Astrocyte (in vitro differentiated cells and primary cell): ENCODE results near the gene SLC39A9. TPM values are rescaled to one million over a fixed set of nuclear protein-coding genes. Genes with fewer than 3 reads are reported as not detected.

ENCODE experiments used
- DNase-seq: peaks from one replicate; pipeline ENCODE4 v3.0.0-alpha.2; 2010; ENCODE audit warnings: low read depth
- FAIRE-seq: peaks from 2 replicates; lab custom pipeline; 2011; peaks lifted over from hg19 to GRCh38; lab: Jason Lieb, UNC
- H2AFZ ChIP-seq: 2 replicates; pipeline ENCODE4 v1.6.0; 2012; ENCODE audit warnings: low read depth, low read length, inconsistent platforms
- H3K27ac ChIP-seq: 2 replicates; pipeline ENCODE4 v1.5.1; 2011; ENCODE audit warnings: low read depth, low read length, inconsistent platforms
- H3K27me3 ChIP-seq: 2 replicates; pipeline ENCODE4 v1.6.0; 2011; ENCODE audit warnings: low read length, inconsistent platforms; ENCODE audit not compliant: insufficient read depth
- H3K36me3 ChIP-seq: 2 replicates; pipeline ENCODE4 v1.5.1; 2011; ENCODE audit warnings: low read length, inconsistent platforms; ENCODE audit not compliant: insufficient read depth
- H3K4me1 ChIP-seq: 2 replicates; pipeline ENCODE4 v1.5.1; 2011; ENCODE audit warnings: low read length, inconsistent platforms; ENCODE audit not compliant: insufficient read depth
- H3K4me2 ChIP-seq: 2 replicates; pipeline ENCODE4 v1.6.0; 2012; ENCODE audit warnings: low read length, inconsistent platforms
- H3K4me3 ChIP-seq: 2 replicates; pipeline ENCODE4 v1.5.1; 2011; ENCODE audit warnings: low read depth, mild to moderate bottlenecking, low read length, inconsistent platforms; ENCODE audit not compliant: insufficient read depth
- H3K79me2 ChIP-seq: 2 replicates; pipeline ENCODE4 v1.6.0; 2012; ENCODE audit warnings: mild to moderate bottlenecking, low read length, inconsistent platforms; ENCODE audit not compliant: insufficient read depth
- H3K9ac ChIP-seq: 2 replicates; pipeline ENCODE4 v1.6.0; 2012; ENCODE audit warnings: mild to moderate bottlenecking, low read length, inconsistent platforms
- H3K9me3 ChIP-seq: 2 replicates; pipeline ENCODE4 v1.5.1; 2012; ENCODE audit warnings: low read depth, mild to moderate bottlenecking, low read length, inconsistent platforms; ENCODE audit not compliant: insufficient read depth
- H4K20me1 ChIP-seq: 2 replicates; pipeline ENCODE4 v1.6.0; 2012; ENCODE audit warnings: low read length, inconsistent platforms; ENCODE audit not compliant: insufficient read depth
- H3K27ac Mint-ChIP-seq: one replicate; pipeline ENCODE4 v1.8.0; 2021; ENCODE audit warnings: mild to moderate bottlenecking, mixed read lengths; ENCODE audit not compliant: unreplicated experiment
- H3K27me3 Mint-ChIP-seq: one replicate; pipeline ENCODE4 v1.8.0; 2021; ENCODE audit warnings: low read depth, mixed read lengths; ENCODE audit not compliant: unreplicated experiment
- H3K36me3 Mint-ChIP-seq: one replicate; pipeline ENCODE4 v1.8.0; 2021; ENCODE audit warnings: low read depth, mixed read lengths; ENCODE audit not compliant: unreplicated experiment
- H3K4me1 Mint-ChIP-seq: one replicate; pipeline ENCODE4 v1.8.0; 2021; ENCODE audit warnings: low read depth, mixed read lengths; ENCODE audit not compliant: unreplicated experiment
- H3K4me3 Mint-ChIP-seq: one replicate; pipeline ENCODE4 v1.8.0; 2021; ENCODE audit warnings: mild to moderate bottlenecking, moderate library complexity, mixed read lengths; ENCODE audit not compliant: unreplicated experiment
- H3K9me3 Mint-ChIP-seq: one replicate; pipeline ENCODE4 v1.8.0; 2021; ENCODE audit warnings: mild to moderate bottlenecking, mixed read lengths; ENCODE audit not compliant: unreplicated experiment
- EZH2 ChIP-seq: IDR thresholded peaks from 2 replicates; pipeline ENCODE4 v1.6.1; 2012; ENCODE audit warnings: mild to moderate bottlenecking, low read length, inconsistent platforms; ENCODE audit not compliant: insufficient read depth
- total RNA-seq: library from RNA; stranded (reverse); gene quantifications from 2 replicates; pipeline ENCODE4 v1.2.1, GENCODE V29; 2021
- TF ChIP-seq, protein P1 (sequence below): IDR thresholded peaks from 2 replicates; pipeline ENCODE4 v1.5.1; 2011; ENCODE audit warnings: low read depth, mild to moderate bottlenecking, inconsistent platforms, low read length, moderate library complexity; ENCODE audit not compliant: insufficient read depth

Gene SLC39A9
- total RNA-seq, 1 donor from 2014 or later = 69.5 TPM

DNA sequence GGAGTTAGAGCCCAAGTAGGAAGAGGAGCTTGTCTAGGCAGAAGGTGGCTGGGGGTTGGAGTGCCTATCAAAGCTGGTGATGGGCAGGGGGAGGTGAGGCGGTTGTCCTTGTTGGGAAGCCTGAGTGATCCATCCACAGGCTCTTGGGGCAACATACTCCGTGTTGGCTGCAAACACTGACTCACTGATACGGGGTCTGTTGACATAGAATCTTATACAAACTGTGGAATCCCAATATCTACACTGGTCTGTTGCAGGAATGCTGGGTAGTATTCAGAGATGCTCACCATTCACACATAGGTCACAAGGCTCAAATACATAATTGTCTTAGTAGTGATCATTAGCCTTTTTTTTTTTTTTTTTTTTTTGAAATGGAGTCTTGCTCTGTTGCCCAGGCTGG, 26.3 kb upstream of the SLC39A9 start:
- H3K4me1 Mint-ChIP-seq = peaks cover 8% of the 10 kb centered on the region
- TF ChIP-seq, protein P1, sequence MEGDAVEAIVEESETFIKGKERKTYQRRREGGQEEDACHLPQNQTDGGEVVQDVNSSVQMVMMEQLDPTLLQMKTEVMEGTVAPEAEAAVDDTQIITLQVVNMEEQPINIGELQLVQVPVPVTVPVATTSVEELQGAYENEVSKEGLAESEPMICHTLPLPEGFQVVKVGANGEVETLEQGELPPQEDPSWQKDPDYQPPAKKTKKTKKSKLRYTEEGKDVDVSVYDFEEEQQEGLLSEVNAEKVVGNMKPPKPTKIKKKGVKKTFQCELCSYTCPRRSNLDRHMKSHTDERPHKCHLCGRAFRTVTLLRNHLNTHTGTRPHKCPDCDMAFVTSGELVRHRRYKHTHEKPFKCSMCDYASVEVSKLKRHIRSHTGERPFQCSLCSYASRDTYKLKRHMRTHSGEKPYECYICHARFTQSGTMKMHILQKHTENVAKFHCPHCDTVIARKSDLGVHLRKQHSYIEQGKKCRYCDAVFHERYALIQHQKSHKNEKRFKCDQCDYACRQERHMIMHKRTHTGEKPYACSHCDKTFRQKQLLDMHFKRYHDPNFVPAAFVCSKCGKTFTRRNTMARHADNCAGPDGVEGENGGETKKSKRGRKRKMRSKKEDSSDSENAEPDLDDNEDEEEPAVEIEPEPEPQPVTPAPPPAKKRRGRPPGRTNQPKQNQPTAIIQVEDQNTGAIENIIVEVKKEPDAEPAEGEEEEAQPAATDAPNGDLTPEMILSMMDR = no peak
- no peak for TF ChIP-seq EZH2
- Histone ChIP-seq H3K4me1 (no peaks in the 10 kb centered on the region), H3K9me3 (peaks cover 4% of the 10 kb centered on the region), H3K27ac (no peak overlapping the region), H3K4me2 (no peak overlapping the region), H3K27me3 (no peaks in the 10 kb centered on the region), H2AFZ (no peak overlapping the region), H3K36me3 (peaks cover 17% of the 10 kb centered on the region), H3K79me2 (no peaks in the 10 kb centered on the region), H4K20me1 (peaks cover 4% of the 10 kb centered on the region), H3K4me3 (no peak overlapping the region), H3K9ac (no peak overlapping the region)
- no peak overlapping the region for H3K27ac Mint-ChIP-seq
- no peak for DNase-seq
- H3K27me3 Mint-ChIP-seq = no peaks in the 10 kb centered on the region
- no peak for FAIRE-seq
- H3K36me3 Mint-ChIP-seq = peaks cover 19% of the 10 kb centered on the region
- H3K4me3 Mint-ChIP-seq = no peak overlapping the region
- H3K9me3 Mint-ChIP-seq = no peaks in the 10 kb centered on the region

DNA sequence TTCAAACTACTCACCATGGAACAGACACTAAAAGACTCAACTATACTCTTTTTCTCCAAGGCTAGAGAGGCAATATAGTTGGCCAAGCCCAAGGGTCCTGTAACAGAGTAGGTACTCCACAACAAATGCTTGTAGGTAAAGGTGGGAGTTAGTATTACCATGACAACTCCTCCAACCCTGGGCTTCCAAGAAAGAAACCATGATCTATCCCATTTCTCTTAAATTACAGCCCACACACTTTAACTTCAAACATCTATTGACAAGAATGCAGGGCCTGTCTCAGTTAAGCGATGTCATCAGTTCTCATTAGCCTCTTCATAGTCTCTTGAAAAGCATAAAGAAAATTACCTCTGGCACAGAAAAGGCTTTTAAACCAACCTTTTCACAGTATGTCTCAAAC, 25.4 kb upstream of the SLC39A9 start:
- H3K9ac ChIP-seq = no peak overlapping the region
- H3K9me3 Mint-ChIP-seq = no peaks in the 10 kb centered on the region
- H3K27ac Mint-ChIP-seq = no peak overlapping the region
- H3K4me3 ChIP-seq = no peak overlapping the region
- no peak overlapping the region for H3K4me2 ChIP-seq
- H3K27me3 Mint-ChIP-seq = no peaks in the 10 kb centered on the region
- peaks cover 19% of the 10 kb centered on the region for H3K36me3 Mint-ChIP-seq
- peaks cover 8% of the 10 kb centered on the region for H4K20me1 ChIP-seq
- no peak overlapping the region for H2AFZ ChIP-seq
- peaks cover 4% of the 10 kb centered on the region for H3K9me3 ChIP-seq
- H3K36me3 ChIP-seq = peaks cover 21% of the 10 kb centered on the region
- no peaks in the 10 kb centered on the region for H3K27me3 ChIP-seq
- H3K79me2 ChIP-seq = no peaks in the 10 kb centered on the region
- H3K4me1 ChIP-seq = no peaks in the 10 kb centered on the region
- H3K4me1 Mint-ChIP-seq = peaks cover 8% of the 10 kb centered on the region
- H3K27ac ChIP-seq = no peak overlapping the region
- FAIRE-seq = no peak
- TF ChIP-seq EZH2 = no peak
- TF ChIP-seq, protein P1 = no peak
- no peak for DNase-seq
- H3K4me3 Mint-ChIP-seq = no peak overlapping the region

DNA sequence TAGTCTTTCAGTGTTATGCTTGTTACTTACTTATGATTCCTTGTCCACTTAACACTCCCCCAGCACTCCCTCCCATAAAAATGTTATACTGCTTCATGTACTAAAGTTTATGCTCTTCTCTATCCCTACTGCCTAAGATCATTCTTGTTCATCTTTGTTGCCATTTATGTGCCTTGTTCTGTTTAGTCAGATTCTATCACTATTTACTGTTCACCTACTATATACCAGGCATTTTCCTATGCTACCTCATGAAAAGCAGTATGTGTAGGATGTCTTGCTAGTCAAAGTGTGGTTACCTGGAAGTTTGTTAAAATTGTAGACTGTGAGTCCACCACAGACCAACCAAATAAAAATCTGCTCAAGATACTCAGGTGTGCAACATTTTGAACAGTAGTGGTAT, 24.3 kb upstream of the SLC39A9 start:
- H3K9ac ChIP-seq = no peak overlapping the region
- Mint-ChIP-seq H3K27me3 (no peaks in the 10 kb centered on the region), H3K36me3 (peaks cover 18% of the 10 kb centered on the region), H3K27ac (no peak overlapping the region), H3K4me1 (peaks cover 8% of the 10 kb centered on the region), H3K4me3 (no peak overlapping the region), H3K9me3 (no peaks in the 10 kb centered on the region)
- H4K20me1 ChIP-seq = peaks cover 8% of the 10 kb centered on the region
- no peak for FAIRE-seq
- H3K4me3 ChIP-seq = no peak overlapping the region
- peaks cover 4% of the 10 kb centered on the region for H3K9me3 ChIP-seq
- peaks cover 21% of the 10 kb centered on the region for H3K36me3 ChIP-seq
- no peak overlapping the region for H3K4me2 ChIP-seq
- no peaks in the 10 kb centered on the region for H3K27me3 ChIP-seq
- DNase-seq = no peak
- H2AFZ ChIP-seq = no peak overlapping the region
- H3K79me2 ChIP-seq = no peaks in the 10 kb centered on the region
- H3K4me1 ChIP-seq = no peaks in the 10 kb centered on the region
- no peak overlapping the region for H3K27ac ChIP-seq
- no peak for TF ChIP-seq EZH2
- TF ChIP-seq, protein P1 = no peak
